ENCODE measurements around the gene MX2.

GRCh38 chr21:41393876-41394465 lies 32.1 kb downstream of the MX2 start:
- TF ChIP-seq EZH2 (IDR thresholded peaks at IDR 0.05; ENCODE audit: low read length, unreplicated experiment), result no peak
- no peak for TF ChIP-seq CTCF (conservative IDR thresholded peaks at IDR 0.05; ENCODE audit: low read depth, low read length)
